NCI-H2029 (cell line): ENCODE measurements around the gene MYO7A.

Experiments used
- DNase-seq: peaks from one replicate; lab custom pipeline; 2025; lab: John Stamatoyannopoulos, UW

The MYO7A gene

GRCh38 chr11:77167111-77167626 lies 39.1 kb downstream of the MYO7A start:
- no peak for DNase-seq

DNA sequence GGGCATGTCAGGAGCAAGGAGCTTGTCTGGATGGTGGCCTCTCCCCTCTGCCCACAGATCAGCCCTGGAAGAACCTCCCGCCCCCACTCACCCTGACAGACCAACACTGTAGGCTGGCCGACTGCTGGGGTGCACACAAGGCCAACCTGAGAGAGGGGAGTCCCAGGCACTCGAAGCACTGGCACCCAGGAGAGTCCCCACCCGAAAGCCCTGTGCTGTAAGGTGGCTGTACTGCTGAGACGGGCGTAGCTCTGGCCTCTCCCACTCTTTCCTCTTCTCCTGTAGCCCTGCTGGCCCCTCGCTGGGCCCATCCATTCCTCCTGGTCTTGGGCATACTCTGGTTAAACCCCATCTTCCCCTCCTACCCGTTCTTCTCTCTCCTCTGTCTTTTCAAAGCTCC lies 39.7 kb downstream of the MYO7A start:
- DNase-seq: no peak

GRCh38 chr11:77170107-77170506 lies 42.1 kb downstream of the MYO7A start:
- no peak for DNase-seq

DNA sequence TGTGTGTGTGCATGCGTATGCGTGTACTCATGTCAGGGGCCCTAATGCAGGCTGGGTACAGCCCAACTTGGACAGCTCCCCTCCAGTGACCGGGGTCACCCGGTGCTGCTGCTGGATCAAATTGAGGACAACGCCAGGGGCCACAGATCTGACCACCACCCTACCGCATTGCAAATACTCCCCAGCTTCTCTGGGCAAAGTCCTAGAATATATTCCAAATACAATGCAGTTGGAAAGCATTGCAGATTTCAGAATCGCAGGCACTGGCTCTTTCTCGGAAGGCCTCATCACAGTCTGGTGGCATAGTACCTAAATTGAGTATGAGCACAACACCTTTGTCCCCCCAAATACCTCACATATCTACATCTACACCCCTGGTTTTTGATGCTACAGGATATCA lies 43.2 kb downstream of the MYO7A start:
- no peak for DNase-seq

DNA sequence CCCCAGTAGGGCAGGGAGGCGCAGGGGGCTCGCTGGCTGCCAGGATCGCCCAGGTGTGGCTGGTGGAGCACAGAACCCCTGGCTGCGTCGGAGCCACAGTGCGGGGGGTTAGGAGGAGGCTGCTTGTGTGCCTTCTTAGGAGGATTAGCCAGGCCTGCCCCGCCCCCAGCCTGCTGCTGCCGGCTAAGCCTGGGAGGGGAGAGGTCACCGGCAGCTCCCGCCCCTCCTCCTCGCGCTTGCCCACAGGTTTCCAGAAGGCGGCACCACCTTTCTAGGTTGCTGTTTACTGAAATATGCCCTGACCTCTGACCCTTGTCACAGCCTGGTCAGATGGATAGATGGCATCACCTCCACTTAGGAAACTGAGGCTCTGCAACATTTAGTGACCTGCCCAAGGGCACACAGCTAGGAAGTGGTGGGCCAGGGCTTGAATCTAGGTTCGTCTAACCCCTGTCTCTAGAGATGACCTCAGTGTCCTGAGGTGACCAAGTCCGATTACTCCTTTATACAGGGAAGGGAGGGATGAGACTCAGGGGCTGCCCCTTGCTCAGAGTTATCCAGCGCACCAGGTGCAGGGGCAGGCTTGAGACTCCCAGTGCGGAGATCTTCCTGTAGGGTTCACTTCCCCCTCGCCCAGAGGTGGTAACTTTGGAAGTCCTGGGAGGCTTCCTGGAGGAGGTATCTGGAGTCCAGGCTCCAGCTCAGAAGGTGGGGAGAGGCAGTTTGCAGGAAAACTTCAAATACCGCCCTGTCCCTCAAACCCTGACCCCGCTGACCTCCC lies 44.0 kb downstream of the MYO7A start:
- no peak for DNase-seq

DNA sequence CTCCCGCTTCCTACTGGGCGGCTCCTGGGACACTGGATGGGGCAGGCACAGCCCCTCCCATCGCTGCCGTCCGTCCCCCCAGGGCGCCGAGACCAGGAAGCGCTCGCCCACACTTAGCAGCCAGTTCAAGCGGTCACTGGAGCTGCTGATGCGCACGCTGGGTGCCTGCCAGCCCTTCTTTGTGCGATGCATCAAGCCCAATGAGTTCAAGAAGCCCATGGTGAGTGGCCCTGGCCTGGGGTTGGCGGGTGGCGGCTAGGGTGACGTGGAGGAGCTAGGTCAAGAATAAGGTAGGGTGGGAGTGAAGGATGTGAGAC lies 44.6 kb downstream of the MYO7A start:
- DNase-seq: peak; percentile 36

GRCh38 chr11:77173494-77173893 lies 45.4 kb downstream of the MYO7A start:
- DNase-seq: no peak

- DNase-seq: peak; percentile 91
These were observed 46.5 kb downstream of the MYO7A start for GRCh38 chr11:77174559-77174958.

- DNase-seq: no peak
These were observed 47.2 kb downstream of the MYO7A start for GRCh38 chr11:77175021-77175842.

DNA sequence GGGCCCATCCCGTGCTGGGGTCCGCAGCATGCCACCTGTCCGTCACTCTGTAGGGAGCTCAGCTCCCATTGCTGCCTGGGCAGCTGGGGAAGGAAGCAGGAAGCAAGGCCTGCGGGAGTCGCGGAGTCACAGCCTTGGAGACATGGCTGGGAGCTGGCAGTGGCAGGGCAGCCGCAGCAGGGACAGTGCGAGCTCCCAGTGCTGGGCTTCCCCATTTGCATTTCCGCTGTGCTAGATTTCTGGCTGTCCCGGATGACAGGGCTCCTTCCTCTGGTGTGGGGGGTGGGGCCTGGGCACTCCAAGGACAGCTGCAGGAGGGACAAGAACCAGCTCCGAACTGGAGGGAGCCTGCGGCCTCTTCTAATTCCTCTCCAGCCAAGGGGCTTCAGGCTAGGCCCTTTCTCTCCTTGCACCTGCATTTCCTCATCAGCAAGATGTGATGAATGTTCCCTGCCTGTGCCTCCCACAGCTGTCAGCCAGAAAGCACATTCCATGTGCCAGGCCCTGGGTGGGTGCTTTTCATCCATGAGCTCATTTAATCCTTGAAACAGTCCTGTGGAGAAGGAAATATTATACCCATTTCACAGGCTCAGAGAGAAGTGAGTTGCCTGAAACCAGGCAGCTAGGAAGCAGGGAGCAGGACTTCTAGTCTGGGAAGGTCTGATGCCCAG lies 48.0 kb downstream of the MYO7A start:
- no peak for DNase-seq

- no peak for DNase-seq
These were observed 49.0 kb downstream of the MYO7A start for GRCh38 chr11:77176996-77177395.

GRCh38 chr11:77178150-77178549 lies 50.1 kb downstream of the MYO7A start:
- no peak for DNase-seq

DNA sequence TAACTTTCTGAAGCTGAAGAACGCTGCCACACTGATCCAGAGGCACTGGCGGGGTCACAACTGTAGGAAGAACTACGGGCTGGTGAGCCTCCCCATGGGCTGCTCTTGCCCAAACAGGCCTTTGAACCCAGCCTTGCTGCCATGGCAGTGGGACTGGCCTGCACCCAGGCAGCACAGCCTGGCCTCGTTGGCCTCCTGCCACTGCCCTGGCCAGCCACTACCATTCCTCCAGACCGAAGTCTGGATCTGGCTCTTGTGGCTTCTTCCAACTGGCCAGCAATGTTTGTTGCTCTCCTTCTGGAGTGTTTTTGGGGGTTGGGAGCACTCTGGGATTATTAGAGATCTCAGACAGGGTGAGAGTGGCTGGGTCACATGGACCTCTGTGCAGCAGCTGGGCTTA lies 51.0 kb downstream of the MYO7A start:
- DNase-seq: no peak

GRCh38 chr11:77179681-77180080 lies 51.6 kb downstream of the MYO7A start:
- DNase-seq: no peak

DNA sequence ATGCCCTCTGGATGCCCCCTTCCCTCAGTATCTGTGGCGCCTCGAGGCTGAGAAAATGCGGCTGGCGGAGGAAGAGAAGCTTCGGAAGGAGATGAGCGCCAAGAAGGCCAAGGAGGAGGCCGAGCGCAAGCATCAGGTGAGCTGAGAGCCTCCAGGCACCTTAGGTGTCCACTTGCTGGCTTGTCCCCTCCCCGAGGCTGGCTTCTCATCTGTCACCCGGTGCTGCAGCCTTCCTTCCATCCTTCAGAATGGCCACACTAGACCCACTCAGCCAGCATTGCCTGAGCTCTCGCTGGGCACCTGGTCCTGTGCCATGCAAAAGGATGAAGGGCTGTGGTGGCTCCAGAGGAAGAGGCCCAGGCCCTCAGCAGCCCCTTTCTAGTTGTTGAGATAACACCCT lies 52.3 kb downstream of the MYO7A start:
- no peak for DNase-seq

- DNase-seq: no peak
These were observed 53.2 kb downstream of the MYO7A start for GRCh38 chr11:77181226-77181625.

- DNase-seq: no peak
These were observed 53.9 kb downstream of the MYO7A start for GRCh38 chr11:77181799-77182541.

- DNase-seq: no peak
These were observed 54.7 kb downstream of the MYO7A start for GRCh38 chr11:77182542-77183430.

GRCh38 chr11:77183431-77183984 lies 55.5 kb downstream of the MYO7A start:
- DNase-seq: no peak

DNA sequence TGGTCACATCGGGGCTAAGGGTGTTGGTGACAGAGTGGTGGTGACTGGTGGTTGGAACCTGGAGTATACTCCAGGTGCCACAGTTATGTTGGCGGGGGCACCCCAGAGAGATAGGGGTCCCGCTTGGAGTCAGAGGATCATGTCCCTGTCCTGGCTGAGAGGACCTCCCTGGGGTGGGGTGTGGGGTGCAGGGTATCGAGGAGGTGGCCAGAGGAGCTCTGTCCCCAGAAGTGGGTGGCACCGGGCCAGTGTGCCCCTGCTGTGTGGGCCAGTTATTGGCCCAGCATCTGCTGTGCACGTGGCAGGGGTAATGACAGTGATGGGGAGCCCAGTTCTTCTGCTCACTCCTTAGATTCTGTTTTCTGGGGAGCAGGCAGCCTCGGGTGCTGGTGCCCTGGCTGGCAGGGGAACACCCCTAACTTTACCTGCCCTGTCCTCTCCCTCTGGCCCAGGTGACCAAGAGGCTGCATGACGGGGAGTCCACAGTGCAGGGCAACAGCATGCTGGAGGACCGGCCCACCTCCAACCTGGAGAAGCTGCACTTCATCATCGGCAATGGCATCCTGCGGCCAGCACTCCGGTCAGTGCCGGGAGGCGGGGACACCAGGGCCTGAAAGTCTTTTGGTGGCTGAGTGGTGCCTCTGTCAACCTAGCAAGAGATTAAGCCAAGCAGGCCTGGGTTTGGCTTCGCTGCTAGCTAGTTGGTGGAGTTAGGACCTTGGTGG lies 56.3 kb downstream of the MYO7A start:
- DNase-seq: no peak
